NB4 (cell line): ENCODE results near the gene IGSF21.

Experiments
- POLR2A ChIP-seq: IDR thresholded peaks from 2 replicates; pipeline ENCODE4 v1.6.1; 2011; ENCODE audit warnings: mild to moderate bottlenecking; ENCODE audit not compliant: insufficient read length; ENCODE audit errors: extremely low read depth
- TF ChIP-seq, protein P1 (sequence below): IDR thresholded peaks from one replicate; pipeline ENCODE4 v1.5.1; 2012; ENCODE audit warnings: low read depth, low read length
- TF ChIP-seq, protein P2 (sequence below): IDR thresholded peaks from 2 replicates; pipeline ENCODE4 v1.6.1; 2011; ENCODE audit warnings: low read depth, low read length

DNA sequence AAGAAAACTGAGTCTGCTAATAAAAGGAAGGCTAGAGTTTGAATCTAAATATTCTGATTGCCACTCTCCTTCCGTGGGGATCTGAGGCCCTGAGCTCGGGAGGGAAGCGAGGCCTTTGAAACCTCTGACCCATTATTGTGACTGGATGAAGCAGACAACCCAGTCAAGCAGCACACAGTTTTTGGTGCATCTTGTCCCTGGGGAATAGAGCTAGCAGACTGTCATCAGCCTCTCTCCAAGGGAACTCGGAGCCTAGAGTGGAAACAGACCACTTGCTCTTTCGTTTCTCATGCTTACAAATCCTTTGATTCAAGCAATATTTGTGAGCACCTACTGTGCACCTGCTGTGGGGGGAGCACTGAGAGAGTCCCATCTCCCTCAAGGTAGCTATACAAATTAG, 240.0 kb downstream of the IGSF21 start:
- no peak for TF ChIP-seq POLR2A
- TF ChIP-seq, protein P1, sequence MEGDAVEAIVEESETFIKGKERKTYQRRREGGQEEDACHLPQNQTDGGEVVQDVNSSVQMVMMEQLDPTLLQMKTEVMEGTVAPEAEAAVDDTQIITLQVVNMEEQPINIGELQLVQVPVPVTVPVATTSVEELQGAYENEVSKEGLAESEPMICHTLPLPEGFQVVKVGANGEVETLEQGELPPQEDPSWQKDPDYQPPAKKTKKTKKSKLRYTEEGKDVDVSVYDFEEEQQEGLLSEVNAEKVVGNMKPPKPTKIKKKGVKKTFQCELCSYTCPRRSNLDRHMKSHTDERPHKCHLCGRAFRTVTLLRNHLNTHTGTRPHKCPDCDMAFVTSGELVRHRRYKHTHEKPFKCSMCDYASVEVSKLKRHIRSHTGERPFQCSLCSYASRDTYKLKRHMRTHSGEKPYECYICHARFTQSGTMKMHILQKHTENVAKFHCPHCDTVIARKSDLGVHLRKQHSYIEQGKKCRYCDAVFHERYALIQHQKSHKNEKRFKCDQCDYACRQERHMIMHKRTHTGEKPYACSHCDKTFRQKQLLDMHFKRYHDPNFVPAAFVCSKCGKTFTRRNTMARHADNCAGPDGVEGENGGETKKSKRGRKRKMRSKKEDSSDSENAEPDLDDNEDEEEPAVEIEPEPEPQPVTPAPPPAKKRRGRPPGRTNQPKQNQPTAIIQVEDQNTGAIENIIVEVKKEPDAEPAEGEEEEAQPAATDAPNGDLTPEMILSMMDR, result no peak
- TF ChIP-seq, protein P2, sequence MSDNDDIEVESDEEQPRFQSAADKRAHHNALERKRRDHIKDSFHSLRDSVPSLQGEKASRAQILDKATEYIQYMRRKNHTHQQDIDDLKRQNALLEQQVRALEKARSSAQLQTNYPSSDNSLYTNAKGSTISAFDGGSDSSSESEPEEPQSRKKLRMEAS, result no peak
